ENCODE data around the gene TCEAL8. TPM values are rescaled to one million over a fixed set of nuclear protein-coding genes. Genes with fewer than 3 reads are reported as not detected.

Gene TCEAL8
- total RNA-seq, 1 donor from 2014 or later: 23.5 TPM

Other genes with a start within 250 kb of the TCEAL8 start
- not detected in 2 replicates for gene BEX1, start 191.0 kb downstream of the TCEAL8 start, total RNA-seq
- gene NXF3, start 162.0 kb downstream of the TCEAL8 start, total RNA-seq: not detected in 2 replicates
- gene BEX4, start 40.0 kb downstream of the TCEAL8 start, total RNA-seq: 4.2 and 5.9 TPM in 2 replicates
- not detected in 2 replicates for gene TCEAL5, start 21.6 kb upstream of the TCEAL8 start, total RNA-seq
- gene BEX2, start 55.8 kb upstream of the TCEAL8 start, total RNA-seq: 3.4 and 3.6 TPM in 2 replicates
- gene TCEAL7, start 75.1 kb upstream of the TCEAL8 start, total RNA-seq: not detected in 2 replicates
- 0.37 and 0.38 TPM in 2 replicates for gene TCEAL9, start 101.4 kb upstream of the TCEAL8 start, total RNA-seq
- gene BEX3, start 121.4 kb upstream of the TCEAL8 start, total RNA-seq: 3.3 and 4.5 TPM in 2 replicates